H1 (cell line): ENCODE results near the gene FLRT2. TPM values are rescaled to one million over a fixed set of nuclear protein-coding genes. Genes with fewer than 3 reads are reported as not detected.

Source experiments
- ASH2L ChIP-seq: fragments of 200-600, 300-600 bp; sonication (generic); IDR thresholded peaks from one replicate; pipeline ENCODE4 v1.7.1; 2017; ENCODE audit warnings: low read length
- GABPA ChIP-seq: IDR thresholded peaks from 2 replicates; pipeline ENCODE4 v1.6.1; 2011; ENCODE audit warnings: mild to moderate bottlenecking, low read length, moderate library complexity, borderline replicate concordance; ENCODE audit not compliant: insufficient read depth
- RFX5 ChIP-seq: IDR thresholded peaks from 2 replicates; pipeline ENCODE4 v1.6.1; 2011; ENCODE audit warnings: low read depth, low read length, improper control_type of control experiment, borderline replicate concordance
- SIRT6 ChIP-seq: IDR thresholded peaks from one replicate; pipeline ENCODE4 v1.7.1; 2012; ENCODE audit warnings: low read length, inconsistent platforms
- polyA plus RNA-seq, 7 experiments: library from polyadenylated mRNA; depleted of rRNA in 3 of 7; stranded (reverse) in 5 of 7; unstranded in 2 of 7; fragments of >200 nt in 5 of 7; fragments of 200-250 nt in 2 of 7; gene quantifications; 1 replicate in 5 of 7; 2 replicates in 1 of 7; 4 replicates in 1 of 7; pipeline versions ENCODE4 v1.2.1 to v1.2.3, GENCODE V29; 2011 to 2013; ENCODE audit warnings: missing spikeins in 2 of 7, mixed read lengths in 2 of 7
- total RNA-seq: library from RNA; stranded (reverse); fragmentation: NEBNext Ultra II Directional; extraction: Animal tissue kit (Norgen Biotek cat#: 25700); gene quantifications from 2 replicates; pipeline ENCODE4 v1.2.1, GENCODE V29; 2021
- TF ChIP-seq, protein P1 (sequence below): IDR thresholded peaks from 2 replicates; pipeline ENCODE4 v1.6.1; 2012; ENCODE audit warnings: inconsistent platforms

The FLRT2 gene
- total and polyA plus RNA-seq, 2 of the 8 experiments (the other 6 are each of a cell fraction or from before 2014, with no cell fraction given): 2.4 to 6.9 TPM

GRCh38 chr14:85613496-85613895 lies 83.6 kb downstream of the FLRT2 start (continued):
- TF ChIP-seq, protein P1, sequence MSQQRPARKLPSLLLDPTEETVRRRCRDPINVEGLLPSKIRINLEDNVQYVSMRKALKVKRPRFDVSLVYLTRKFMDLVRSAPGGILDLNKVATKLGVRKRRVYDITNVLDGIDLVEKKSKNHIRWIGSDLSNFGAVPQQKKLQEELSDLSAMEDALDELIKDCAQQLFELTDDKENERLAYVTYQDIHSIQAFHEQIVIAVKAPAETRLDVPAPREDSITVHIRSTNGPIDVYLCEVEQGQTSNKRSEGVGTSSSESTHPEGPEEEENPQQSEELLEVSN: no peak
- TF ChIP-seq GABPA (no peak), RFX5 (no peak), ASH2L (no peak), SIRT6 (no peak)
